CD4-positive, alpha-beta T cell treated with Interleukin-21 for 1 hour (primary cell): Measurements from ENCODE around the gene DNAJC22.
"Not testable (repeated sequence)": the region's sequence is repeated elsewhere in the genome, so short reads cannot be mapped to it uniquely, and the experiment has no call there.

ENCODE experiments used
- DNase-seq: peaks from one replicate; pipeline ENCODE4 v3.0.0-alpha.2; 2020

DNAJC22 gene

DNA sequence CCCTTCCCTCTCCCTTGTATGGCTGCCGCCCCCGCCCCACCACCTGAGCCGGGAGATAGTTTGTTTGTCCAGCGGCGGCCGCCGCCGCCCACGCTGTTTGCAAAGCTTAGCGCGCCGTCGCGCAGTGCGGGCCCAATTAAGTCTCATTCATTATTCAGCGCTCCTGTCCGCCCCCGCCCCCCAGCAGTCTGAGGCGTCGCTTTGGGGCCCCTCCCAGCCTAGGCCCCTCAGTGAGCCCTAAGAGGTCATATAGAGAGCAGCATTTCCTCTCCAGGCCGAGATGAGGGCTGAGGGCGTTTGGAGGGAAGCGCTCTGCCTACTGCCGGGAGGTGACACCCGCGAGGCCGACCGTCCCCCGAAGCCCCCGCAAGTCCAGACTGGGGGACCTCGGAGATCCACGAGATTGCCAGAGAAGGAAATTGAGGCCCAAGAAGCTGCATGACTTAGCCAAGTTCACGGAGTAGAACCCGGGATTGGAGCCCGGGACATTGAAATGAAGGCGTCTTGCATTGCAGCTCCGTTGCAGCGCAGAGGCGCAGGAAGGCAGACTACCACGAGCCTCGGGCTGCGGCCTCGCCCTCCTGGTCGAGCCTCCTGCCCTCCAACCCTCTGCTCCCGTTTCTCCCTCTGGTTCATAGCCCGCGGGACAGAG, at the start of gene DNAJC22:
Gene DNAJC22 (plus strand): TSS at position 230 of the 652 bp plus-strand sequence. CDS start 1,985 bp downstream, outside the sequence.
- no peak for DNase-seq

DNA sequence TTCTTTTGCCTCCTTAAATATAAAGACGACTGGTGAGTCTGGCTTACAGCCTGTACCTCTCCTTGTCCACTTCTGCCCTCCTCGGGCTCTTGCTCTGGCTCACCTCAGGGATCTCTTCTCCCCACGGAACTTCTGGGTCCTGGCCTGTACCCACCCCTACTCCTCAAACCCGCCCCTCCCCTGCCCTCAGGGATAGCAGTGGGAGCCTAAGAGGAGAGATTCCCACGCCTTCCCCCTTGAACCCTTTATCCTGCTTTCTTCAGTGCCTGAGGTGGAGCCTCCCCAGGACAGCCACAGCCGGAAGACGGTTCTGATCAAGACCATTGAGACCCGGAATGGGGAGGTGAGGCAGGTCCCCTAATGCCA, 49.0 kb upstream of the DNAJC22 start:
- DNase-seq, result no peak

DNA sequence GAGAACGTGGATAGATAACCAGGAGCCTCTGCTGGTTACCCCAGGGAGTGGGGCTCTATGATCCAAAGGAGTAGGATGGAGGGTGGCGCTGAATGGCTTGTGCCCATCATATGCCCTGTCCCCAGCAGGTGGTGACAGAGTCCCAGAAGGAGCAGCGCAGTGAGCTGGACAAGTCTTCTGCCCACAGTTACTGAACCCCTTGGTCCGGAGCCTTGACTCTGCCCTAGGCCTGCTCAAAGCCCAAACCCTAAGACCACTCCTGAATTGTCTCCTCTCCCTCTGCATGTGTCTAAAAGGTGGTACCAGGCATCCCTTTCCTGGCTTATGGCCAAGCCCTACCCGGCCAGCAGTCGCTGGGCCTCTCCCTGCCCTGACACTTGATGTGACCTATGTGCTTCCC, 48.5 kb upstream of the DNAJC22 start:
- DNase-seq, result no peak

DNA sequence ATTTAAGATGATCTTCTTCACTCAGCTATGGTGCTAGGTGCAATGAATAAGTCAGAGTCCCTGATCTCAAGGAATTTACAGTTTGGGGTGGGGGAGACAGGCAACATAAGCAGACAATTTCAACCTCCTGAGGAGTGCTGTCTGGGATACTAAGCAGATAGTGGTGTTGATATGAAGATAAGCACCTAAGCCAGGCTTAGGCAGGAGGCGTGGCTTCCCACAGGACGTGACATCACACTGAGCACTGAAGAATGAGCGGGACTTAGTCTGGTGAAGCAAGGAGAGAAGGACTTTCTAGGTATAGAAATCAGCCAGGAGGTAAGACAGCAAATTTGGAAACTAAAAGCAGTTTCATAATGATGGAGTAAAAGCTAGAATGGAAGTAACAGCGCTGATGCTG, 44.9 kb upstream of the DNAJC22 start:
- no peak for DNase-seq

DNA sequence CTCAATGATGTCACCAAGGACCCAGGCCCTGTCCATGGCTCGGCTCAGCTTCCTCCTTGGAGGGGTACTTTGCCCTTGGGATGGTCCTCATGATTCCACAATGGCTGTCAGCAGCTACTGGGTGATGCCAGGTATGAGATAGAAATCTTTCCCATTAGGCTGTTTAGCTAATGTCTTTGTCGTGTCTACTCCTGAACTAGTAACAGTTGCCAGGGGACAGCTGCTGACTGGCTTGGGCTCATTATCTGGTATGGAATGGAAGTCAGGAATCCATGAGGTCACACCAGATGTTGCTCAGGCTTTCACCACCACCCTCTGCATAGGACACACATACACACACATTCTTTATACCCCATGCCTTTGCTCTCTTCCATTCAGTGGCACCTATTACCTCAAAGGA, 42.5 kb upstream of the DNAJC22 start:
- DNase-seq, result no peak

DNA sequence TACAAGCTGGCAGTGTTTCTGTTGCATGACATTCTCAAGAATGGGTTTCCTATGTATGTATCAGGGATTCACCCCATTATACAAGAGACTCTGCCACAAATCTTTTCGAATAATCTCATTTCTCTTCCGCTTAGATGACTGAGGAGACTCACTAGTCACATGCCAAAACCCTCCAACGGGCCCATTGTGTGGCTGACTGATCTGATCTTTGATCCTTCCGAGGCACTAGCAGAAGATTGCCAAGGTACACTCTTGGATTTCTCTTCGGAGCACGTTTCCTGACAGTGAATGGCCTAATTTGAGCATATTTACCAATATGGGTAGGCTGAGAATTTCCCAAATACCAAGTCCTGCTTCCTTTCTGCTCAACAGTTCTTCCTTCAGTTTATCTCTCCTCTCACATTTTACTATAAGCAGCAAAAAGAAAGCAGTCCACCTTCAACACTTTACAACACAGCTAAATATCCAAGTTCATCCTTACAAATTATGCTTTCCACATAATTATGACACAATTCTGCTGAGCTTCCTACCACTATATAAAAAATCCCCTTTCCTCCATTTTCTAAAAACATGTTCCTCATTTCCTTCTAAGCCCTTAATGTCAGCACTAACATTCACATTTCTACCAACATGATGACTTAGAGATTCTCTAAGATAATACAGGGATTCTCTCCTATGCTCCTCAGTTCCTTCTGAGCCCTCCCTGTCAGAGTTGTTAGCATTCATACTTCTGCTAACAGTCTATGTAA, 40.8 kb upstream of the DNAJC22 start:
- DNase-seq, result no peak

DNA sequence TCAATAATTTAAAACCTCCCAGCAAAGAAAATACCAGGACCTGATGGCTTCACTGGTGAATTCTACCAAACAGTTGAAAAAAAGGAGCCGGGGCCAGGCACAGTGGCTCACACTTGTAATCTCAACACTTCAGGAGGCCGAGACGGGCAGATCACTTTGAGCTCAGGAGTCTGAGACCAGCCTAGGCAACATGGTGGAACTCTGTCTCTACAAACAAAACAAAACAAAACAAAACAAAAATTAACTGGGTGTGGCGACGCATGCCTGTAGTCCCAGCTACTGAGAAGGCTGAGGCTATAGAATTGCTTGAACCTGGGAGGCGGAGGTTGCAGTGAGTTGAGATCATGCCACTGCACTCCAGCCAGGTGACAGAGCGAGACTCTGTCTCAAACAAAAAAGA, 37.3 kb upstream of the DNAJC22 start:
- DNase-seq, result no peak

DNA sequence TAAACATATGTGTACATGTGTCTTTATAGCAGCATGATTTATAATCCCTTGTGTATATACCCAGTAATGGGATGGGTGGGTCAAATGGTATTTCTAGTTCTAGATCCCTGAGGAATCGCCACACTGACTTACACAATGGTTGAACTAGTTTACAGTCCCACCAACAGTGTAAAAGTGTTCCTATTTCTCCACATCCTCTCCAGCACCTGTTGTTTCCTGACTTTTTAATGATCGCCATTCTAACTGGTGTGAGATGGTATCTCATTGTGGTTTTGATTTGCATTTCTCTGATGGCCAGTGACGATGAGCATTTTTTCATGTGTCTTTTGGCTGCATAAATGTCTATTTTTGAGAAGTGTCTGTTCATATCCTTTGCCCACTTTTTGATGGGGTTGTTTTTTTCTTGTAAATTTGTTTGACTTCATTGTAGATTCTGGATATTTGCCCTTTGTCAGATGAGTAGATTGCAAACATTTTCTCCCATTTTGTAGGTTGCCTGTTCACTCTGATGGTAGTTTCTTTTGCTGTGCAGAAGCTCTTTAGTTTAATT, 36.2 kb upstream of the DNAJC22 start:
- not testable (repeated sequence) for DNase-seq

DNA sequence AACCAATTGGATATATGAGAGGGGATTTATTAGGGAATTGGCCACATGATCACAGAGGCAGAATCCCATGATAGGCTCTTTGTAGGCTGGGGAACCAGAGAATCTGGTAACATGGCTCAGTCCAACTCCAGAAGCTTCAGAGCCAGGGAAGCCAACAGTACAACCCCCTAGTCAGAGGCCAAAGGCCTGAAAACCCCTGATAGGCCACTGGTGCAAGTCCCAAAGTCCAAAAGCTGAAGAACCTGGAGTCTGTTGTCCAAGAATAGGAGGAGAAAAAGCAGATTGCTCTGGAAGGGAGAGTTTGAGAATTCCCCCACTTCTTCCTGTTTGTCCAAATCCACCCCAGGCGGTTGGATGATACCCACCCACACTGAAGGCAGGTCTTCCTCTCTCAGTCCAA, 31.9 kb upstream of the DNAJC22 start:
- no peak for DNase-seq

DNA sequence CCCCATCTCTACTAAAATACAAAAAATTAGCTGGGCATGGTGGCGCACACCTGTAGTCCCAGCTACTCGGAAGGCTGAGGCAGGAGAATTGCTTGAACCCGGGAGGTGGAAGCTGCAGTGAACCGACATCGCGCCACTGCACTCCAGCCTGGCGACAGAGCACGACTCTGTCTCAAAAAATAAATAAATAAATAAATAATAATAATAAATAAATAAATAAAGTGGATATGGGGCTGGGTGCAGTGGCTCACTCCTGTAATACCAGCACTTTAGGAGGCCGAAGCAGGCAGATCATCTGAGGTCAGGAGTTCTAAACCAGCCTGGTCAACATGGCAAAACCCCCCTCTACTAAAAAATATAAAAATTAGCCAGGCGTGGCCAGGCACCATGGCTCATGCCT, 29.6 kb upstream of the DNAJC22 start:
- not testable (repeated sequence) for DNase-seq

DNA sequence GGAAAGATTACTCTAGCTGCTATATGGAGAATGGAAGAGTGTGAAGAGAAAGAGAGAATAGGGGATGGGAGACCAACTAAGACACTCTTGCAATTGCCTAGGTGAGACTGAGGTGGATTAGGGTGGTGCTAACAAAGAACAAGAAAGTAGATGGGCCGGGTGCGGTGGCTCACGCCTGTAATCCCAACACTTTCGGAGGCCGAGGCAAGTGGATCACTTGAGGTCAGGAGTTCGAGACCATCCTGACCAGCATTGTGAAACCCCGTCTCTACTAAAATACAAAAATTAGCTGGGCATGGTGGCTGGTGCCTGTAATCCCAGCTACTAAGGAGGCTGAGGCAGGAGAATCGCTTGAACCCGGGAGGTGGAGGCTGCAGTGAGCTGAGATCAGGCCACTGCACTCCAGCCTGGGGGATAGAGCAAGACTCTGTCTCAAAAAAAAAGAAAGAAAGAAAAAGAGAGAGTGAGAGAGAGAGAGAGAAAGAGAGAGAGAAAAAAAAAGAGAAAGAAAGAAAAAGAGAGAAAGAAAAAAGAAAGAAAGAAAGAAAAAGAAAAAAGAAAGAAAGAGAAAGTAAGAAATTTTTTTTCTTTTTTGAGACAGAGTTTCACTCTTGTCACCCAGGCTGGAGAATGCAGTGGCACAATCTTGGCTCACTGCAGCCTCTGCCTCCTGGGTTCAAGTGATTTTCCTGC, 26.1 kb upstream of the DNAJC22 start:
- DNase-seq, result not testable (repeated sequence)

DNA sequence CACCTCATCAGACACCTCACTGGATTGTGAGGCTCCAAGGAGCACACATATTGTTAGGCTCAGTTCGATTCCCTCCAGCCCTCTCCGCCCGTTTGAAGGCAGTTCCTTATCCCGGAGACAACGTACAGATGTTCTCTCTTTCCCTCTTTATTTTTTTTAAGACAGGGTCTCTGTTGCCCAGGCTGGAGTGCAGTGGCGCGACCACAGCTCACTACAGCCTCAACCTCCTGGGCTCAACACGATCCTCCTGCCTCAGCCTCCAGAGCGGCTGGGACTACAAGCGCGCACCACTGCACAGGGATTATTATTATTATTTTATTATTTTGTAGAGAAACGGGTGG, 24.4 kb upstream of the DNAJC22 start:
- no peak for DNase-seq

DNA sequence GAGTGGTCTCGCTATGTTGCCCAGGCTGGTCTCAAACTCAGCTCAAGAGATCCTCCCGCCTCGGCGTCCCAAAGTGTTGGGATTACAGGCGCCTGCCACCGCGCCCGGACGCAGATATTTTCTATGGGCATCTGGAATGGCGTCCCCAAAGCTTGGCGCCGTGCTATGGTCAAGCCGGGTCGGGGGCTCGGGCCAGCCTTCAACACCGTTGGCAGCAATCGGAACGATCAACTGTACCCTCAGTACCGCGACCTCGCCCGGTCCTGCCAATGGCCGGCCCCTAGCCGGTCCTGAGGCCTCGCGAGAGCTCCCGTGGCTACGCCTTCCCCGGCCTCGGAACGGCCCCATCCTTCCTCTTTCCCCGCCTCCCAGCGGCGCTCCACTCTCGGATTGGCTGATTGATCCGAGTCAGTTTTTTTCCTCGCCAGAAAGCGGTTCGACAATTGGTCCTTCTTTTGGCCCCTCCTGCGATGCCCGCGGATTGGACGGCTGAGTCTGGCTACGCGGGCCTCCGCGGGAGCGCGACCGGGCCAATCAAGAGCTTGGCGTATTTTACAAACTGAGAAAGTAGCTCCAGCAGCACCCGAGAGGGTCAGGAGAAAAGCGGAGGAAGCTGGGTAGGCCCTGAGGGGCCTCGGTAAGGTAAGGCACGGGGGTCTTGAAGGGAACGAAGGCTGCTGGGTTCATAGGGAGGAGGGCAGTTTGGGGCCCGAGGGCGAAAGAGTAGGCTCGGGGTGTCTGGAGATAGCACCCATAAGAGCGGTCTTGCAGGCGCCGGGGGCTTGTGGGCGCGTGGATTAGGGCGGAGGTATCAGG, 23.8 kb upstream of the DNAJC22 start, which contains the start of gene TROAP:
Gene TROAP (plus strand): TSS at position 548 of the 816 bp plus-strand sequence. CDS start 354 bp downstream, outside the sequence.
- peak; percentile 99 for DNase-seq

DNA sequence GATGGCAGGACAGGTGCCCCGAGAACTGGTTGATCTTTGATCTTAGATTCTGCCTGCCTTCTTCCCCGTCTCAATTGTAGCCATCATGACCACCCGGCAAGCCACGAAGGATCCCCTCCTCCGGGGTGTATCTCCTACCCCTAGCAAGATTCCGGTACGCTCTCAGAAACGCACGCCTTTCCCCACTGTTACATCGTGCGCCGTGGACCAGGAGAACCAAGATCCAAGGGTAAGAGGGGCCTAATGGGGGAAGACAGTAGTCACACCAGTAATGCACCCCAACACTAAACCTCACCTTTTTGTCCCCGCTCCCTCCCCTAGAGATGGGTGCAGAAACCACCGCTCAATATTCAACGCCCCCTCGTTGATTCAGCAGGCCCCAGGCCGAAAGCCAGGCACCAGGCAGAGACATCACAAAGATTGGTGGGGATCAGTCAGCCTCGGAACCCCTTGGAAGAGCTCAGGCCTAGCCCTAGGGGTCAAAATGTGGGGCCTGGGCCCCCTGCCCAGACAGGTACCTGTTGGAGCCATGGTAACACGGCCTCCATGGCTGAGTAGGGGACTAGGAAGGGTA, 23.1 kb upstream of the DNAJC22 start:
- DNase-seq, result no peak

DNA sequence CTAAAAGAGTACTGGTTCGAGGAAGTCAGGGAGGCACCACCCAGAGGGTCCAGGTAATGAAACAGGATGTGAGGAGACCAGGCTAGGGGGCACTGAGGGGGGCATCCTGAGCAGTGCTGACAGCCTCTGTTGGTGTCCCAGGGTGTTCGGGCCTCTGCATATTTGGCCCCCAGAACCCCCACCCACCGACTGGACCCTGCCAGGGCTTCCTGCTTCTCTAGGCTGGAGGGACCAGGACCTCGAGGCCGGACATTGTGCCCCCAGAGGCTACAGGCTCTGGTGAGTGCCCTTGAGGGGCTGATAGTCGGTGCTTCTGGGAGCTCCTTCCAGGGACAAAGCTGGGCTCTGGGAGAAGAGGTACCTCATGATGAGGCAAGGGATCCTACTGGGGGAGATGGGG, 21.1 kb upstream of the DNAJC22 start:
- no peak for DNase-seq

DNA sequence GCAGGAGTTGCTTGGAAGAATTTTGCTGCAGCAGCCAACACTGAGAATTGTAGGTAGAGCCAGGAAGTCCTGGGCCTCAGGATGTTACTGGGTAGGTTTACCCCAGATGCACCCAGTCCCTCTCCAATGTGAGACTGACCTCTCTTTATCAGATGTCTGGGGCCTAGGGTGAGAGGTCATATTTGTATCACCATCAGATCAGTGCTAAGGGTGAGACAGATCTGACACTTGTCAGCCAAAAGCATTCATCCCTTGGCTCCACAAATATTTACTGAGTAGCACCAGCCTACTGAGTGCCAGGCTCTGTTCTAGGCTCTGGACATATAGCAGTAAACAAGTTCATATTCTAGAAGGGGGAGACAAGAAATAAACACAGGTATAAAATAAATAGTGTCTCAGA, 19.3 kb upstream of the DNAJC22 start:
- DNase-seq, result no peak

DNA sequence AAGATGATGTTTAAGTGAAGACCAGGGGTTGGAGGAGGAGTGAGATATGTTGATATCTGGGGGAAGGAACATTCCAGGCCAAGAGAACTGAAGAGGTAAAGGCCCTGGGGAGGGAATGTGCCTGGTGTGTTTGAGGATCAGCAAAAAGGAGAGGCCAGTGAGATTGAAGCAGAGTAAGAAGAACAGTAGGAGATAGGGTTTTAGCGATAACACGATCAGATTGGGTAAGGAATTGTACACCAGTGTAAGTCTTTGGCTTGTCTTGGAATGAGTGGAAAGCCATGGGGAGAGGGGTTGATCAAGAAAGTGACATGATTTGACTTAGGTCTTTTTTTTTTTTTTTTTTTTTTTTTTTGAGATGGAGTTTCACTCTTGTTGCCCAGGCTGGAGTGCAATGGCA, 18.8 kb upstream of the DNAJC22 start:
- no peak for DNase-seq

DNA sequence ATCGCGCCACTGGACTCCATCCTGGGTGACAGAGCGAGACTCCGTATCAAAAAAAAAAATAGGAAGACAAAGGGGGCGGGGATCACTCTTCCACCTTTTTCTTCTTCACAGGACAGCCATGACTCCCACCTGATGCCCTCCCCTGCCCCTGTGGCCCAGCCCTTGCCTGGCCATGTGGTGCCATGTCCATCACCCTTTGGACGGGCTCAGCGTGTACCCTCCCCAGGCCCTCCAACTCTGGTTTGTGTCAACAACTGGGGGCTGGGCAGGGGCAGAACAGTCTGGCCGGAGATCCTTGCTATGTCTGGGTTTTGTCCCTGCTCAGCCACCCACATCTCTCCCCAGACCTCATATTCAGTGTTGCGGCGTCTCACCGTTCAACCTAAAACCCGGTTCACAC, 17.9 kb upstream of the DNAJC22 start:
- DNase-seq, result no peak

DNA sequence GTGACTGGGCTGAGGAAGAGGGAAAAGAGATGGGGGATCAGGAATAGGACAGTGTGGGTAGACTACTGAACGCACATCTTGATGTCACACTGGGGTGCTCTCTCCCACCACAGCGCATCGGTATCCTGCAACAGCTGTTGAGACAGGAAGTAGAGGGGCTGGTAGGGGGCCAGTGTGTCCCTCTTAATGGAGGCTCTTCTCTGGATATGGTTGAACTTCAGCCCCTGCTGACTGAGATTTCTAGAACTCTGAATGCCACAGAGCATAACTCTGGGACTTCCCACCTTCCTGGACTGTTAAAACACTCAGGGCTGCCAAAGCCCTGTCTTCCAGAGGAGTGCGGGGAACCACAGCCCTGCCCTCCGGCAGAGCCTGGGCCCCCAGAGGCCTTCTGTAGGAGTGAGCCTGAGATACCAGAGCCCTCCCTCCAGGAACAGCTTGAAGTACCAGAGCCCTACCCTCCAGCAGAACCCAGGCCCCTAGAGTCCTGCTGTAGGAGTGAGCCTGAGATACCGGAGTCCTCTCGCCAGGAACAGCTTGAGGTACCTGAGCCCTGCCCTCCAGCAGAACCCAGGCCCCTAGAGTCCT, 16.6 kb upstream of the DNAJC22 start:
- DNase-seq, result no peak

DNA sequence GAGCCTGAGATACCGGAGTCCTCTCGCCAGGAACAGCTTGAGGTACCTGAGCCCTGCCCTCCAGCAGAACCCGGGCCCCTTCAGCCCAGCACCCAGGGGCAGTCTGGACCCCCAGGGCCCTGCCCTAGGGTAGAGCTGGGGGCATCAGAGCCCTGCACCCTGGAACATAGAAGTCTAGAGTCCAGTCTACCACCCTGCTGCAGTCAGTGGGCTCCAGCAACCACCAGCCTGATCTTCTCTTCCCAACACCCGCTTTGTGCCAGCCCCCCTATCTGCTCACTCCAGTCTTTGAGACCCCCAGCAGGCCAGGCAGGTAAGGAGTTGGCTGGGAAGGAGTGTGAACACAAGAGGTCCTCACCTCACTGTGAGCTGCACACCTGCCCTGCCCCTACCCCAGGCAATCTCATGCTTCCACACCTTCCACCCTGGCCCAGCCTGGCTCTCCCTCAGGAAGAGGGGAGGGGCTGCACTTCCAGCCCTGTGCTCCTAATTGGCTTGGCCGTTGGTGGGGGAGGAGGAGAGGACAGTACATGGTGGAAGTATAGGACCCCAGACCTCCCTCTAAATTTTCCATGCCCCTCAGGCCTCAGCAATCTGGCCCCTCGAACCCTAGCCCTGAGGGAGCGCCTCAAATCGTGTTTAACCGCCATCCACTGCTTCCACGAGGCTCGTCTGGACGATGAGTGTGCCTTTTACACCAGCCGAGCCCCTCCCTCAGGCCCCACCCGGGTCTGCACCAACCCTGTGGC, 15.9 kb upstream of the DNAJC22 start:
- no peak for DNase-seq
